Liver (tissue), 9 donors: ENCODE data around the gene IQCF6. TPM values are rescaled to one million over a fixed set of nuclear protein-coding genes. Genes with fewer than 3 reads are reported as not detected.

Source experiments
- DNase-seq: peaks from one replicate; pipeline ENCODE4 v3.0.0-alpha.2; 2017; ENCODE audit warnings: low spot score
- H3K27ac ChIP-seq, 2 donors: one replicate each; pipeline ENCODE4 v1.7.0; 2013; ENCODE audit warnings: inconsistent platforms in 2 of 2, low read length in 2 of 2, control low read depth in 1 of 2, low read depth in 1 of 2, mild to moderate bottlenecking in 1 of 2
- H3K27me3 ChIP-seq, 4 donors: one replicate each; pipeline versions ENCODE4 v1.6.1 to v1.7.0; 2013; ENCODE audit warnings: low read length in 3 of 4, inconsistent platforms in 1 of 4, mild to moderate bottlenecking in 1 of 4, moderate library complexity in 1 of 4; ENCODE audit not compliant: control insufficient read depth in 4 of 4, insufficient read depth in 4 of 4
- H3K36me3 ChIP-seq, 4 donors: one replicate each; pipeline versions ENCODE4 v1.6.1 to v1.7.0; 2013; ENCODE audit warnings: low read length in 3 of 4, mild to moderate bottlenecking in 3 of 4, low read depth in 1 of 4, moderate library complexity in 1 of 4; ENCODE audit not compliant: control insufficient read depth in 4 of 4, insufficient read depth in 3 of 4
- H3K4me1 ChIP-seq, 4 donors: one replicate each; pipeline versions ENCODE4 v1.6.1 to v1.7.0; 2013; ENCODE audit warnings: low read length in 3 of 4, mild to moderate bottlenecking in 3 of 4, moderate library complexity in 1 of 4; ENCODE audit not compliant: control insufficient read depth in 4 of 4, insufficient read depth in 4 of 4
- H3K4me3 ChIP-seq, 3 donors: one replicate each; pipeline versions ENCODE4 v1.6.1 to v1.7.0; 2013; ENCODE audit warnings: low read length in 3 of 3, control low read depth in 1 of 3, low read depth in 1 of 3, mild to moderate bottlenecking in 1 of 3
- H3K9ac ChIP-seq, 2 donors: one replicate each; pipeline ENCODE4 v1.7.0; 2013; ENCODE audit warnings: low read length in 2 of 2, mild to moderate bottlenecking in 2 of 2, moderate library complexity in 2 of 2, control low read depth in 1 of 2, low read depth in 1 of 2
- H3K9me3 ChIP-seq, 4 donors: one replicate each; pipeline versions ENCODE4 v1.6.1 to v1.7.0; 2013; ENCODE audit warnings: low read length in 3 of 4; ENCODE audit not compliant: control insufficient read depth in 4 of 4
- CTCF ChIP-seq: fragments of 150-350 bp; IDR thresholded peaks from 2 replicates; pipeline ENCODE4 v1.5.1; 2017; ENCODE audit warnings: improper control_type of control experiment, low read depth, low read length; ENCODE audit not compliant: missing input control
- EGR1 ChIP-seq, 2 donors: IDR thresholded peaks; 2 replicates each; pipeline ENCODE4 v1.6.1; 2016 to 2018; ENCODE audit warnings: antibody characterized with exemption in 2 of 2, low read depth in 2 of 2
- FOXA1 ChIP-seq: IDR thresholded peaks from 2 replicates; pipeline ENCODE4 v1.6.1; 2016; ENCODE audit warnings: antibody characterized with exemption
- FOXA2 ChIP-seq: IDR thresholded peaks from 2 replicates; pipeline ENCODE4 v1.6.1; 2016; ENCODE audit warnings: antibody characterized with exemption
- HNF4A ChIP-seq, 2 donors: conservative IDR thresholded peaks; 2 replicates each; pipeline ENCODE4 v1.6.1; 2016; ENCODE audit warnings: antibody characterized with exemption in 2 of 2, mild to moderate bottlenecking in 2 of 2
- HNF4G ChIP-seq: IDR thresholded peaks from 2 replicates; pipeline ENCODE4 v1.6.1; 2016; ENCODE audit warnings: antibody characterized with exemption
- MAX ChIP-seq: IDR thresholded peaks from 2 replicates; pipeline ENCODE4 v1.6.1; 2016; ENCODE audit warnings: antibody characterized with exemption
- NR2F2 ChIP-seq: IDR thresholded peaks from 2 replicates; pipeline ENCODE4 v1.6.1; 2016; ENCODE audit warnings: antibody characterized with exemption
- REST ChIP-seq: IDR thresholded peaks from 2 replicates; pipeline ENCODE4 v1.6.1; 2016; ENCODE audit warnings: antibody characterized with exemption, mild to moderate bottlenecking
- RXRA ChIP-seq, 2 donors: IDR thresholded peaks; 2 replicates each; pipeline ENCODE4 v1.6.1; 2017 to 2018; ENCODE audit warnings: antibody characterized with exemption in 2 of 2, mild to moderate bottlenecking in 1 of 2
- SP1 ChIP-seq: IDR thresholded peaks from 2 replicates; pipeline ENCODE4 v1.6.1; 2018; ENCODE audit warnings: antibody characterized with exemption, mild to moderate bottlenecking
- YY1 ChIP-seq: IDR thresholded peaks from 2 replicates; pipeline ENCODE4 v1.6.1; 2016; ENCODE audit warnings: antibody characterized with exemption, mild to moderate bottlenecking
- ZBTB33 ChIP-seq: IDR thresholded peaks from 2 replicates; pipeline ENCODE4 v1.6.1; 2016; ENCODE audit warnings: antibody characterized with exemption
- WGBS: extraction: QIAGEN DNeasy Blood & Tissue Kit; methylation state at CpG from one replicate; pipeline ENCODE4 v1.1.7; 2013; 5-methylcytosine and 5-hydroxymethylcytosine counted together
- polyA plus RNA-seq, 2 donors: library from polyadenylated mRNA; stranded (reverse) in 1 of 2; unstranded in 1 of 2; fragments of 200-250 nt in 1 of 2; fragments of >200 nt in 1 of 2; fragmentation: Nextera tagmentation in 1 of 2; extraction: Ambion mirVana in 1 of 2; gene quantifications; one replicate each; pipeline versions ENCODE4 v1.2.1 to v1.2.3, GENCODE V29; 2013 to 2015
- total RNA-seq, 2 donors: library from RNA; depleted of rRNA; stranded (reverse); fragments of >200 nt; gene quantifications; one replicate each; pipeline ENCODE4 v1.2.3, GENCODE V29; 2014
- donor health status: healthy.
- donor health status: healthy.
- donor health status: healthy.
- donor health status: healthy.
- donor health status: healthy.

The IQCF6 gene
- total and polyA plus RNA-seq, 4 donors, result not detected

GRCh38 chr3:51794206-51794605 lies 15.2 kb upstream of the IQCF6 start (continued):
- no peak for TF ChIP-seq CTCF
- no peak for TF ChIP-seq HNF4G
- no peak for TF ChIP-seq RXRA (IDR thresholded peaks at IDR 0.05)
- TF ChIP-seq FOXA2, result no peak
- TF ChIP-seq SP1, result no peak
- TF ChIP-seq MAX, result no peak
- no peak for TF ChIP-seq HNF4A (conservative IDR thresholded peaks at IDR 0.05)

GRCh38 chr3:51792206-51792605 lies 13.2 kb upstream of the IQCF6 start:
- Histone ChIP-seq H3K4me1 (no peaks in the 10 kb centered on the region), H3K36me3 (no peaks in the 10 kb centered on the region), H3K27ac (no peak overlapping the region), H3K9ac (no peak overlapping the region), H3K27me3 (peaks cover 0 to 5% (median 0%) of the 10 kb centered on the region in 4 donors), H3K4me3 (no peak overlapping the region), H3K9me3 (no peaks in the 10 kb centered on the region)
- 84% methylated on average over 7 of the region's 7 CpGs for WGBS
- no peak for TF ChIP-seq NR2F2
- no peak for TF ChIP-seq FOXA2
- no peak for TF ChIP-seq HNF4G
- TF ChIP-seq MAX, result no peak
- TF ChIP-seq REST, result no peak
- TF ChIP-seq FOXA1, result no peak
- no peak for TF ChIP-seq YY1
- no peak for TF ChIP-seq ZBTB33
- no peak for TF ChIP-seq EGR1 (IDR thresholded peaks at IDR 0.05; ENCODE audit: low read depth in 2 of 2)
- TF ChIP-seq SP1, result no peak
- TF ChIP-seq HNF4A (conservative IDR thresholded peaks at IDR 0.05), result no peak
- no peak for TF ChIP-seq CTCF
- no peak for DNase-seq
